B cell (primary cell): ENCODE results near the gene CRYGN. TPM values are rescaled to one million over a fixed set of nuclear protein-coding genes. Genes with fewer than 3 reads are reported as not detected.

ENCODE experiments used
- ATAC-seq: fragments of 200-7000 bp; cut with Tn5 transposase; one replicate; pipeline ENCODE4 v1.10.0; 2021; ENCODE audit warnings: low read depth, mild to moderate bottlenecking, moderate number of reproducible peaks, moderate library complexity
- CTCF ChIA-PET: fragments of 350-600 bp; sonication (Branson Sonifier 250); formaldehyde crosslinking; loops from one replicate; lab custom pipeline; 2021; ENCODE audit warnings: antibody characterized with exemption, inconsistent platforms; lab: Charles Lee
- POLR2A ChIA-PET: fragments of 350-600 bp; sonication (Branson Sonifier 250); formaldehyde crosslinking; loops from one replicate; lab custom pipeline; 2021; ENCODE audit warnings: antibody characterized with exemption; lab: Charles Lee
- DNase-seq: peaks from one replicate; pipeline ENCODE4 v3.0.0; 2013
- H2AFZ ChIP-seq: 2 replicates; pipeline ENCODE4 v1.6.1; 2012; ENCODE audit warnings: mild to moderate bottlenecking, low read depth, low read length; ENCODE audit not compliant: insufficient read depth, poor library complexity, severe bottlenecking
- H3K27ac ChIP-seq, 2 donors: 1 replicate in 1 of 2; 2 replicates in 1 of 2; pipeline ENCODE4 v1.5.1; 2012 to 2013; ENCODE audit warnings: low read length in 2 of 2, mild to moderate bottlenecking in 2 of 2, moderate library complexity in 1 of 2
- H3K27me3 ChIP-seq, 4 experiments: fragments of 200-600 bp in 1 of 4; sonication (generic) in 1 of 4; replicated peaks in 1 of 4; 1 replicate in 2 of 4; 2 replicates in 2 of 4; pipeline versions ENCODE4 v1.6.1 to v1.7.0; 2013 to 2016; ENCODE audit warnings: low read length in 3 of 4, mild to moderate bottlenecking in 2 of 4, mixed read lengths in 1 of 4, moderate library complexity in 1 of 4; ENCODE audit not compliant: insufficient read depth in 4 of 4, control insufficient read depth in 3 of 4; ENCODE audit errors: control extremely low read depth in 1 of 4
- H3K36me3 ChIP-seq, 2 experiments: replicated peaks in 1 of 2; 1 replicate in 1 of 2; 2 replicates in 1 of 2; pipeline versions ENCODE4 v1.6.1 to v1.7.1; 2013; ENCODE audit warnings: low read length in 1 of 2; ENCODE audit not compliant: insufficient read depth in 2 of 2, control insufficient read depth in 1 of 2; ENCODE audit errors: control extremely low read depth in 1 of 2, extremely low read depth in 1 of 2
- H3K4me1 ChIP-seq, 2 donors: fragments of 200-600 bp in 1 of 2; sonication (generic) in 1 of 2; 1 replicate in 1 of 2; 2 replicates in 1 of 2; pipeline versions ENCODE4 v1.5.1 to v1.6.1; 2013 to 2017; ENCODE audit warnings: low read length in 2 of 2; ENCODE audit not compliant: control insufficient read depth in 2 of 2, insufficient read depth in 2 of 2
- H3K4me2 ChIP-seq: replicated peaks from 2 replicates; pipeline ENCODE3; 2012; ENCODE audit warnings: mild to moderate bottlenecking, low read depth, low read length; ENCODE audit not compliant: poor library complexity, severe bottlenecking
- H3K4me3 ChIP-seq, 5 experiments: fragments of 200-600 bp in 1 of 5; sonication (generic) in 1 of 5; 1 replicate in 3 of 5; 2 replicates in 2 of 5; pipeline versions ENCODE4 v1.5.1 to v1.7.0; 2011 to 2016; ENCODE audit warnings: low read length in 4 of 5, mild to moderate bottlenecking in 4 of 5, low read depth in 2 of 5, control low read depth in 1 of 5, moderate library complexity in 1 of 5; ENCODE audit not compliant: insufficient read depth in 1 of 5; ENCODE audit errors: control extremely low read depth in 1 of 5, extremely low read depth in 1 of 5
- H3K79me2 ChIP-seq: fragments of 200-600 bp; sonication (generic); one replicate; pipeline ENCODE4 v1.6.0; 2016; ENCODE audit warnings: low read length; ENCODE audit not compliant: control insufficient read depth, insufficient read depth
- H3K9ac ChIP-seq: fragments of 200-600 bp; sonication (generic); 2 replicates; pipeline ENCODE4 v1.6.1; 2017; ENCODE audit warnings: mild to moderate bottlenecking, low read length, moderate library complexity
- H3K9me3 ChIP-seq, 3 donors: one replicate each; pipeline versions ENCODE4 v1.6.1 to v1.7.1; 2013; ENCODE audit warnings: low read length in 2 of 3; ENCODE audit not compliant: control insufficient read depth in 2 of 3, insufficient read depth in 1 of 3; ENCODE audit errors: control extremely low read depth in 1 of 3
- H4K20me1 ChIP-seq: 2 replicates; pipeline ENCODE4 v1.6.0; 2012; ENCODE audit warnings: mild to moderate bottlenecking, low read length; ENCODE audit not compliant: insufficient read depth, control insufficient read depth, poor library complexity, severe bottlenecking
- H3K27ac Mint-ChIP-seq: one replicate; pipeline ENCODE4 v1.8.0; 2021; ENCODE audit warnings: mixed read lengths
- H3K27me3 Mint-ChIP-seq: one replicate; pipeline ENCODE4 v1.8.0; 2021; ENCODE audit warnings: mixed read lengths
- H3K4me1 Mint-ChIP-seq: one replicate; pipeline ENCODE4 v1.8.0; 2021; ENCODE audit warnings: mixed read lengths
- H3K4me3 Mint-ChIP-seq: one replicate; pipeline ENCODE4 v1.8.0; 2021; ENCODE audit warnings: mixed read lengths
- H3K9me3 Mint-ChIP-seq: one replicate; pipeline ENCODE4 v1.8.0; 2022; ENCODE audit warnings: mixed read lengths; ENCODE audit not compliant: insufficient read depth
- CTCF ChIP-seq: fragments of 200-600 bp; IDR thresholded peaks from one replicate; pipeline ENCODE4 v1.8.0; 2022; ENCODE audit warnings: antibody characterized with exemption, mild to moderate bottlenecking
- EZH2 ChIP-seq: IDR thresholded peaks from 2 replicates; pipeline ENCODE4 v1.6.1; 2012; ENCODE audit warnings: borderline replicate concordance, low read depth, mild to moderate bottlenecking, moderate library complexity, low read length; ENCODE audit not compliant: insufficient read depth, poor library complexity, severe bottlenecking
- WGBS: methylation state at CpG from one replicate; pipeline ENCODE4 v1.1.5; 2013; ENCODE audit warnings: missing lambda C conversion rate; ENCODE audit not compliant: insufficient coverage; 5-methylcytosine and 5-hydroxymethylcytosine counted together
- intact Hi-C: fragments of 100-400 bp; cut with micrococcal nuclease; formaldehyde crosslinking; loops from one replicate; pipeline ENCODE4 v1.10.0; 2022
- polyA plus RNA-seq: library from polyadenylated mRNA; depleted of rRNA; stranded (reverse); fragments of >200 nt; gene quantifications from 2 replicates; pipeline ENCODE4 v1.2.3, GENCODE V29; 2012
- total RNA-seq, 2 donors: library from RNA; stranded (reverse); fragments of 120-200 nt in 1 of 2; gene quantifications; 1 replicate in 1 of 2; 2 replicates in 1 of 2; pipeline versions ENCODE4 v1.2.3 to v1.2.4, GENCODE V29; 2013 to 2022

Gene CRYGN
- total and polyA plus RNA-seq, 2 donors (not counting 1 experiment from before 2014, with no cell fraction given): not detected

- H3K9me3 Mint-ChIP-seq: no peaks in the 10 kb centered on the region
- POLR2A ChIA-PET: no interaction called here
- peaks cover 0 to 4% (median 2%) of the 10 kb centered on the region in 4 experiments for H3K27me3 ChIP-seq
- no peak overlapping the region for H3K4me2 ChIP-seq
- TF ChIP-seq CTCF (no peak), EZH2 (no peak)
- H3K9ac ChIP-seq: no peak overlapping the region
- H3K4me3 ChIP-seq: no peak overlapping the region
- DNase-seq: no peak
- H3K4me1 Mint-ChIP-seq: no peaks in the 10 kb centered on the region
- CTCF ChIA-PET: interaction anchor here (1.1 to 12.6 kb wide), 3 partner anchors 85 to 136 kb away, joined by 4 to 230 read pairs (median 137); no protein-coding TSS in a partner anchor
- 88% methylated on average over 7 of the region's 15 CpGs for WGBS
- H3K9me3 ChIP-seq: no peaks in the 10 kb centered on the region
- H3K79me2 ChIP-seq: no peaks in the 10 kb centered on the region
- H3K27ac ChIP-seq: no peak overlapping the region
- H3K27me3 Mint-ChIP-seq: peaks cover 21% of the 10 kb centered on the region
- no peaks in the 10 kb centered on the region for H3K36me3 ChIP-seq
- H3K4me3 Mint-ChIP-seq: no peak overlapping the region
- no peak for ATAC-seq
- H4K20me1 ChIP-seq: no peaks in the 10 kb centered on the region
- H3K27ac Mint-ChIP-seq: no peak overlapping the region
- no peak overlapping the region for H2AFZ ChIP-seq
- intact Hi-C loops: no loop called here
- peaks cover 0 to 7% of the 10 kb centered on the region in 2 donors for H3K4me1 ChIP-seq
Measured at GRCh38 chr7:151452680-151453325, 12.9 kb upstream of the CRYGN start.
